GM12801 (cell line): ENCODE data around the gene CAMKMT.

ENCODE experiments used
- TF ChIP-seq, protein P1 (sequence below): IDR thresholded peaks from one replicate; pipeline ENCODE4 v1.5.1; 2011; ENCODE audit warnings: control low read depth; ENCODE audit not compliant: insufficient read length; ENCODE audit errors: extremely low read depth

CAMKMT gene

DNA sequence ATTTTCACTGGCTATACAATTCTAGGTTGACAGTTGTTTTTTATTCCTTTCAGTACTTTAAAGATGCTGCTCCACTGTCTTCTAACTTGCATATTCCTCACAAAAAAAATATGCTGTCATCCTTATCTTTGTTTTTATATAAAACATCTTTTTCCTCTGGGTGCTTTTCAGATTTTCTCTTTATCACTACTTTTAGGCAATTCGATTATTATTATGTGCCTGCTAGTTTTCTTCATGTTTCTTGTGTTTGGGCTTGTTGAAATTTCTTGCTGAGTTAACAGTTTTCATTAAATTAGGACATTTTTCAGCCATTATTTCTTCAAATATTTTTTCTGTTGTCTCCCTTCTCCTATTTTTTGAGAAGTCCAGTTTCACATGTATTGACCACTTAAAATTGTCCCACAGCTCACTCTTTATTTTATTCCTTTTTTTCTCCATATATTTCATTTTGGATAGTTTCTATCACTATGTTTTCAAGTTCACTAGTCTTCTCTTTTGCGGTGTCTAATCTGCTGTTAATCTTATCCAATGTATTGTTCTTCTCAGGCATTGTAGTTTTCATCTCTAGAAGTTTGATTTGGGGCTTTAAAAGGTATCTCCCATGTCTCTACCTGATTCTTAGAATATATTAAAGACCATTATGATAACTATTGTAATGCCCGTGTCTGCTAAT lies 374.7 kb downstream of the CAMKMT start:
- TF ChIP-seq, protein P1, sequence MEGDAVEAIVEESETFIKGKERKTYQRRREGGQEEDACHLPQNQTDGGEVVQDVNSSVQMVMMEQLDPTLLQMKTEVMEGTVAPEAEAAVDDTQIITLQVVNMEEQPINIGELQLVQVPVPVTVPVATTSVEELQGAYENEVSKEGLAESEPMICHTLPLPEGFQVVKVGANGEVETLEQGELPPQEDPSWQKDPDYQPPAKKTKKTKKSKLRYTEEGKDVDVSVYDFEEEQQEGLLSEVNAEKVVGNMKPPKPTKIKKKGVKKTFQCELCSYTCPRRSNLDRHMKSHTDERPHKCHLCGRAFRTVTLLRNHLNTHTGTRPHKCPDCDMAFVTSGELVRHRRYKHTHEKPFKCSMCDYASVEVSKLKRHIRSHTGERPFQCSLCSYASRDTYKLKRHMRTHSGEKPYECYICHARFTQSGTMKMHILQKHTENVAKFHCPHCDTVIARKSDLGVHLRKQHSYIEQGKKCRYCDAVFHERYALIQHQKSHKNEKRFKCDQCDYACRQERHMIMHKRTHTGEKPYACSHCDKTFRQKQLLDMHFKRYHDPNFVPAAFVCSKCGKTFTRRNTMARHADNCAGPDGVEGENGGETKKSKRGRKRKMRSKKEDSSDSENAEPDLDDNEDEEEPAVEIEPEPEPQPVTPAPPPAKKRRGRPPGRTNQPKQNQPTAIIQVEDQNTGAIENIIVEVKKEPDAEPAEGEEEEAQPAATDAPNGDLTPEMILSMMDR = no peak

DNA sequence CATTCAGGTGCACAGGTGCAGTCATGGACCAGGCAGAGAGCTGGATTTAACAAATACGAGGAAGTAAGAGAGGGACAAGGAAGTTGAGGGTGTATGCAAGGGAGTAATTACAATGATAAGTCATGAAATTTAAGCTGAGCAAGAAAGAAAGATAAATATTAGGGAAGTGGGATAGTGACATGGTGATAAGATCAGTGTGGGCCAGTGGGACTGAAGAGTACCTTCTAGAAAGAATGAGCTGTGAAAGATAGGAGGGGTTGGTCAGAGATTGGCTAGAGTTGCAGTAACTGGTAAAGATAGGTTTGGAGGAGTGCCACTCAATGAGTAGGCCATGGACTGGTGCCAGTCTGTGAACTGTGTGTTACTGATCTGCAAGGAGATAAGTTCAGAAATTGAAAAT lies 378.9 kb downstream of the CAMKMT start:
- TF ChIP-seq, protein P1 = no peak

DNA sequence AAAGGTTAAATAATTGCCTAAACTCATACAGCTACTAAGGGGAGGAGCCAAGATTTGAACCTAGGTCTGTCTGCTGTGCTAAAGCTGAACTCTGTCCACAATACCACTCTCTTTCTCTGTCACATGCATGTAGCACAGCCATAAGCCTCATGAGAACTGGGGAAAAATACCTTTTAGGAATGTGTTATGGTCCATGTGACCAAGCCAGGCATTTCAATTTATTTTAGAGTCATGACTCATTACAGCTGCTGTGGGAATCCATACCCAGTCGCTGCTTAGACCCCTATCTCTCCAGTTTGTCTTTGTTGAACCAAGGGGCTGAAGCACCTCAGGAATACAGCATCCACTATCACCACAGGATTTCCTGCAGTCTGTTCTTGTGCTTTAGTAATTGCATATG lies 379.8 kb downstream of the CAMKMT start:
- TF ChIP-seq, protein P1 = no peak

DNA sequence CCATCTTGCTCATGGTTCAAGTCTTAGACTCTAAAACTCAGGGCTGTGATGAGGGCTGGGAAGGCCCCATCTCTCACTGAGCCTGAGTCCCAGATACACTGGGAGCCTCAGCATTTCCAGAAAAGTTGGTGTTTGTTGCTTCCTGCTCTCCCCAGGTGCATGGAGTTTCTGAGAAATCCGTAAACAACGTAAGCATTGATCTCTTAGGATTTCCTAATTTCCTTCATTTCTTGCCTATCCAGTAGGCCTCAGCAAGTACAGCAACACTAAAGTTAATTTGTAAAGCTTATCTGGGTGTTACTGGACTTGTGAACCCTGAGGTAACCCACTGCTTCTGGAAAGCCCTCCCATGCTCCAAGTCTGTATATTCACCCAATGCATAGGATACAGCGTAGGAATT lies 380.3 kb downstream of the CAMKMT start:
- TF ChIP-seq, protein P1 = no peak

DNA sequence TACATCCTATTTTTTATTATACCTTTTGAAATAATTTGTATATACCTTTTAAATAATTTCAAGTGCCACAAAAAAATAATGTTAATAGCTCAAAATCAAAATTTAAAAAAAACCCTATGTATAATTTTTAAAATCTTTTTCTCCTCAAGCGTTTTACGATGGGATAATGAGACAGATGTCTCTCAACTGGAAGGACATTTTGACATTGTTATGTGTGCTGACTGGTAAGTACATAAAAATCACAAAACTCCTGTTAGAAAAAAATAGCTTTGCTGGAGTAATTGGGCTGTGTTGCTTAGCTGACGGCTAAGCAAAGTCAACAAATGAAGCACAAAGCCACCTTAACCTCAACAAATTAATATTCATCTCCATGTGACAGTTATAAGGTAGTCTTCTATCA lies 381.7 kb downstream of the CAMKMT start:
- TF ChIP-seq, protein P1 = no peak

DNA sequence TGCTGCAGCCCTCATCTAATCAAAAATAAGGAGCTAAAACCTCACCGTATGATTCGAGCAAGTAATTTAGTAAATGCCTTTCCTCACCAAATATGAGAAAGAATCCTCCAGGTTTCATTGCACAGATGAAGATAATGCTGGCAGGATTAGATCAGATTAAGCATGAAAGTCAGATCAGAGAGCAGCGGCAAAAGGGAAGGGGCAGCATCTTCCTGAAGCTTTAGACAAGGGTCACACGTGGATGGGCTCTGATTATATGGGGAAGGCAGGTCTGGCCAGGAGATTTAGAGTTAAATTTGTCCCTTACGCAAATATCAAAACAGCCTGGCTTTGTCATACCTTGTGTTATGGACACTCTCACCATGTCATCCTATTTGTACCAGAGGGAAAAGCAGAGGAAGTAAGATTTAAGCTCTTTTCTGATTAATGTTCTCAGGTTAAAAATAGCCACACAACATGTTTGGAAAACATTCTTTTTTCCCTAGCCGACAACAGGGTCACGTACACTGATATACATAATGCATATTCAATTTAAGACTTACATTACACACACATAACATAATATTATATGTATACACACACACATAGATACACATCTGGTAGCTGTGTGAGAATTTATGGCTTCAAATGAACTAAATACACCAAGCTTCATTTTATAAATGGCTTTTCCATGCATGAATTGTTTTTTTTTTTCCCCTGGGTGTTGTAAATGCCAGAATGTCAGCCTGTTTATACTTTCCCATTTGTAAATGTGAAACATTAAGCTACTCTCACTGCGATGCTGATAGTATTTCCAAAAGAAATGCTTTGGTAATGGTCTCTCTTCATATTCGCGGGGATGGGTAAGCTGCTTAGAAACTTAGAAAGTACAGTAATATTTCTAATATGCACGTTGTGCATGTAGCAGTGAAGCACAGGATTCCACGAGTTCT lies 383.5 kb downstream of the CAMKMT start:
- TF ChIP-seq, protein P1 = no peak

DNA sequence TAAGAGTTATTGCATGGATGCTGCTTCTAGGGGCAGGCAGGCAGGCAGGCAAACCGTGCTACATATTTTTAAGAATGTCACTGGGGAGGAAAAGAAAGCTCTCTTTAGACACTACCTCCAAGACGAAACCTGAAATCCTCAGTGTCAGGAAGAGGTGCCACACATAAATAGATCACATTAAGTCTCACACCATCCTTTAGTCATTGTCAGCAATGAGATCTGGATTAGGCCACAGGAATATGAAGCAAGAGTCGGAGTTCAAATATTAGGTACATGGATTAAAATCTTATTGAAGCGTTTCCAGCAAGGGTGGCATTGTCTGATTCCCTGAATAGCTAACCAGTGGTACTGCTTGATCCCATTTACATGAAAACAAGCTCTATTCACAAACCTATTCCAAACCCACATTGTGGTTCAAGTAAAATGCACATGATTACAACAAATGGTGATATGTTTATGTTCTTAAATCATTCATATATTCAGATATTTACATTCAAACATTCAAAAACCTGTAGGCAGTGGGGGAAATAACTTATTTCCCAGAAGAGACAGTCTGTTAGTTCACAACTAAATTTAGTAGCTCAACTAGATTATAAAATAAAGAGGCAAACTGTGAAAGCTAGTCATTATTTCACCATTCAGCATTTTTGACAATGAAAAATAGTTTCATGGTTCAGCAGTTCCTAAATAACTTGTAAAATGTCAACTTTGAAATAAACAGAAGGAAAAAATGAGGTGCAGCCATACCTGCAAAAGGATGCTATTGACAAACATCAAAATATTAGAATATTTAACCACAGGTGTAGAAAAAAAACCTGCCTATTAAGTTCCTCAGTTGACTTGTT lies 384.4 kb downstream of the CAMKMT start:
- TF ChIP-seq, protein P1 = no peak
